K562 (cell line): Measurements from ENCODE around the gene USP5. TPM values are rescaled to one million over a fixed set of nuclear protein-coding genes. Genes with fewer than 3 reads are reported as not detected.

Source experiments
- ATAC-seq: fragments of 200-7000 bp; cut with Tn5 transposase; 3 replicates; pipeline ENCODE4 v1.9.1; 2020; ENCODE audit warnings: moderate library complexity
- BruUV-seq: library from RNA; stranded (reverse); fragments of 400-500 nt; replicated peaks from 2 replicates; lab custom pipeline; 2021; lab: Mats Ljungman, UMichigan
- CTCF ChIA-PET: fragments of 300-600 bp; formaldehyde crosslinking; extraction: SDS; loops from one replicate; lab custom pipeline; 2021; ENCODE audit warnings: low intra/inter-chr PET ratio; lab: Yijun Ruan, JAX
- POLR2A ChIA-PET: fragments of 300-600, 350-650 bp; sonication (Branson Sonifier 250); formaldehyde crosslinking; extraction: SDS; loops from one replicate; lab custom pipeline; 2021; ENCODE audit warnings: antibody characterized with exemption, inconsistent platforms; lab: Yijun Ruan, JAX
- DNase-seq, 4 experiments: peaks; one replicate each; pipeline versions ENCODE4 v3.0.0 to v3.0.0-alpha.2; 2011 to 2018; ENCODE audit warnings: low spot score in 3 of 4, mixed read lengths in 3 of 4; ENCODE audit errors: extremely low read depth in 1 of 4
- FAIRE-seq: peaks from 2 replicates; lab custom pipeline; 2011; peaks lifted over from hg19 to GRCh38; lab: Jason Lieb, UNC
- H2AFZ ChIP-seq: 2 replicates; pipeline ENCODE4 v1.6.0; 2011; ENCODE audit warnings: low read depth, low read length, control low read depth, inconsistent platforms
- H3K27ac ChIP-seq: fragments of 200-600 bp; 3 replicates; pipeline ENCODE4 v1.8.0; 2011; ENCODE audit warnings: low read depth, mild to moderate bottlenecking, control low read depth, inconsistent platforms, low read length, moderate library complexity, mixed read lengths; ENCODE audit errors: extremely low read depth
- H3K27me3 ChIP-seq, 2 experiments: fragments of 300-600 bp in 1 of 2; 2 replicates in 1 of 2; 3 replicates in 1 of 2; pipeline versions ENCODE4 v1.6.0 to v1.8.0; 2011; ENCODE audit warnings: inconsistent platforms in 2 of 2, low read length in 2 of 2, mild to moderate bottlenecking in 1 of 2, mixed read lengths in 1 of 2, moderate library complexity in 1 of 2; ENCODE audit not compliant: control insufficient read depth in 2 of 2, insufficient read depth in 2 of 2
- H3K36me3 ChIP-seq: fragments of 300-600 bp; 3 replicates; pipeline ENCODE4 v1.8.0; 2011; ENCODE audit warnings: mild to moderate bottlenecking, low read length, inconsistent platforms; ENCODE audit not compliant: control insufficient read depth, insufficient read depth
- H3K4me1 ChIP-seq, 2 experiments: fragments of 200-600 bp in 1 of 2; replicated peaks in 1 of 2; 2 replicates in 1 of 2; 3 replicates in 1 of 2; pipeline versions ENCODE4 v1.5.1 to v1.8.0; 2011; ENCODE audit warnings: inconsistent platforms in 2 of 2, low read length in 2 of 2, mild to moderate bottlenecking in 1 of 2, mixed read lengths in 1 of 2, moderate library complexity in 1 of 2; ENCODE audit not compliant: control insufficient read depth in 2 of 2, insufficient read depth in 2 of 2
- H3K4me2 ChIP-seq: 2 replicates; pipeline ENCODE4 v1.6.1; 2011; ENCODE audit warnings: low read length, control low read depth, inconsistent platforms, mixed read lengths; ENCODE audit not compliant: insufficient read depth
- H3K4me3 ChIP-seq: fragments of 200-600 bp; sonication (generic), shearing (Covaris generic); 2 replicates; pipeline ENCODE4 v1.5.1; 2016; ENCODE audit warnings: control low read depth, inconsistent platforms
- H3K79me2 ChIP-seq: fragments of 200-600 bp; 3 replicates; pipeline ENCODE4 v1.8.0; 2011; ENCODE audit warnings: low read length, inconsistent platforms; ENCODE audit not compliant: control insufficient read depth, insufficient read depth
- H3K9ac ChIP-seq, 2 experiments: 2 replicates each; pipeline versions ENCODE4 v1.6.0 to v1.6.1; 2011; ENCODE audit warnings: low read depth in 2 of 2, low read length in 2 of 2, control low read depth in 1 of 2, inconsistent platforms in 1 of 2, mild to moderate bottlenecking in 1 of 2, mixed read lengths in 1 of 2; ENCODE audit not compliant: insufficient read depth in 1 of 2
- H3K9me1 ChIP-seq: one replicate; pipeline ENCODE4 v1.6.0; 2011; ENCODE audit warnings: inconsistent platforms, mild to moderate bottlenecking, low read length, moderate library complexity; ENCODE audit not compliant: control insufficient read depth, insufficient read depth
- H3K9me3 ChIP-seq: replicated peaks from 2 replicates; pipeline ENCODE4 v1.5.1; 2011; ENCODE audit warnings: low read depth, low read length, inconsistent platforms; ENCODE audit not compliant: control insufficient read depth, insufficient read depth
- H4K20me1 ChIP-seq: replicated peaks from 2 replicates; pipeline ENCODE4 v1.6.1; 2011; ENCODE audit warnings: low read length, inconsistent platforms, mixed read lengths; ENCODE audit not compliant: control insufficient read depth, insufficient read depth
- CTCFL ChIP-seq: IDR thresholded peaks from 2 replicates; pipeline ENCODE4 v1.6.1; 2011; ENCODE audit warnings: borderline replicate concordance, low read depth, mild to moderate bottlenecking, moderate library complexity, low read length; ENCODE audit not compliant: insufficient read depth, poor library complexity, severe bottlenecking
- POLR2G ChIP-seq: fragments of 200-400 bp; formaldehyde crosslinking; IDR thresholded peaks from 2 replicates; pipeline ENCODE4 v1.6.1; 2017; ENCODE audit warnings: low read depth, mild to moderate bottlenecking, antibody characterized with exemption, low read length, moderate library complexity
- SMARCB1 ChIP-seq: IDR thresholded peaks from 2 replicates; pipeline ENCODE4 v1.6.1; 2011; ENCODE audit warnings: improper control_type of control experiment, low read depth; ENCODE audit not compliant: insufficient read length
- WGBS: fragments of 100-300 bp; shearing (Covaris generic); methylation state at CpG from one replicate; pipeline ENCODE4 v1.1.6; 2016; ENCODE audit warnings: low coverage, mixed read lengths; ENCODE audit not compliant: insufficient coverage; ENCODE audit errors: missing lambda C conversion rate; 5-methylcytosine and 5-hydroxymethylcytosine counted together
- in situ Hi-C: fragments of 300-500 bp; cut with MboI; formaldehyde crosslinking; loops from 4 replicates; pipeline ENCODE4 v1.15.0; 2018; ENCODE audit warnings: inconsistent platforms, mixed read lengths
- intact Hi-C: fragments of 100-400 bp; cut with micrococcal nuclease; formaldehyde crosslinking; loops from 2 replicates; pipeline ENCODE4 v1.14.2; 2022
- polyA plus RNA-seq, 8 experiments: library from polyadenylated mRNA; depleted of rRNA in 4 of 8; stranded (reverse) in 5 of 8; unstranded in 3 of 8; fragments of >200 nt; fragmentation: Nextera tagmentation in 2 of 8; fragmentation: Illumina TruSeq in 1 of 8; extraction: Ambion mirVana in 2 of 8; extraction: Trizol in 1 of 8; gene quantifications; 2 replicates each; pipeline versions ENCODE4 v1.2.1 to v1.2.3, GENCODE V29; 2011 to 2014; ENCODE audit warnings: inconsistent platforms in 1 of 8, missing spikeins in 1 of 8
- total RNA-seq, 7 experiments: library from RNA; depleted of rRNA in 6 of 7; stranded (reverse); fragments of >200 nt in 6 of 7; fragmentation: Illumina TruSeq in 2 of 7; extraction: Trizol in 2 of 7; gene quantifications; 2 replicates each; pipeline versions ENCODE4 v1.2.1 to v1.2.3, GENCODE V29; 2011 to 2021; ENCODE audit warnings: low replicate concordance in 1 of 7

Gene USP5
- total and polyA plus RNA-seq, 9 of the 15 experiments (the other 6 are each of a cell fraction or from before 2014, with no cell fraction given), result 1.4 to 107 (median 48.6) TPM

GRCh38 chr12:6824085-6824775, 27.7 kb upstream of the USP5 start:
- peaks cover 13% of the 10 kb centered on the region for H3K79me2 ChIP-seq
- no TSS peak for BruUV-seq
- H3K27me3 ChIP-seq, result peaks cover 0 to 4% of the 10 kb centered on the region in 2 experiments; a peak in 2 of 5 replicates
- no peaks in the 10 kb centered on the region for H3K9me3 ChIP-seq
- no peak for DNase-seq
- no peak overlapping the region for H2AFZ ChIP-seq
- H3K4me3 ChIP-seq, result no peak overlapping the region
- H3K36me3 ChIP-seq, result no peaks in the 10 kb centered on the region
- ChIA-PET CTCF (no interaction called here), POLR2A (interaction anchor here (0.5 to 1.0 kb wide), 4 partner anchors 9 to 221 kb away, joined by 3 to 5 read pairs (median 3); no protein-coding TSS in a partner anchor)
- no peaks in the 10 kb centered on the region for H3K9me1 ChIP-seq
- no peaks in the 10 kb centered on the region for H4K20me1 ChIP-seq
- TF ChIP-seq POLR2G (peak; percentile 28; the same call in 1 of the 2 replicates), CTCFL (no peak), SMARCB1 (no peak)
- no peak overlapping the region; a peak in 1 of 4 replicates for H3K9ac ChIP-seq
- peaks cover 14 to 47% of the 10 kb centered on the region in 2 experiments; a peak in 4 of 5 replicates for H3K4me1 ChIP-seq
- FAIRE-seq, result no peak
- H3K27ac ChIP-seq, result no peak overlapping the region
- in situ Hi-C loops (no loop called here), intact Hi-C loops (loop anchor here (10.0 kb wide), 2 partner anchors 209 to 269 kb away; partner anchors contain the start of gene IFFO1)
- no peak for ATAC-seq
- no peak overlapping the region for H3K4me2 ChIP-seq
- WGBS, result 39% methylated on average over 18 of the region's 37 CpGs
